GM18868 (cell line): ENCODE results near the gene CKAP2L.

Source experiments
- ATAC-seq: cut with Tn5 transposase; IDR thresholded peaks from one replicate; pipeline ENCODE4 v1.9.1; 2021; ENCODE audit warnings: mild to moderate bottlenecking, moderate library complexity; ENCODE audit not compliant: unreplicated experiment

CKAP2L gene

GRCh38 chr2:112767693-112768330 is 3.4 kb upstream of the CKAP2L start:
- no peak for ATAC-seq

GRCh38 chr2:112765251-112765650 is 842 bp upstream of the CKAP2L start:
- ATAC-seq: no peak

- no peak for ATAC-seq
Observed at GRCh38 chr2:112762276-112762675, 2.1 kb downstream of the CKAP2L start.

- ATAC-seq: no peak
Observed at GRCh38 chr2:112760149-112760548, 4.3 kb downstream of the CKAP2L start.

- no peak for ATAC-seq
Observed at GRCh38 chr2:112758711-112759110, 5.7 kb downstream of the CKAP2L start.

- no peak for ATAC-seq
Observed at GRCh38 chr2:112757265-112757664, 7.1 kb downstream of the CKAP2L start.

GRCh38 chr2:112756207-112756606 is 8.2 kb downstream of the CKAP2L start:
- no peak for ATAC-seq

GRCh38 chr2:112755444-112755843 is 9.0 kb downstream of the CKAP2L start:
- ATAC-seq: no peak

GRCh38 chr2:112754564-112754963 is 9.8 kb downstream of the CKAP2L start:
- no peak for ATAC-seq

- ATAC-seq: no peak
Observed at GRCh38 chr2:112752667-112753066, 11.7 kb downstream of the CKAP2L start.

- ATAC-seq: no peak
Observed at GRCh38 chr2:112751451-112752197, 12.8 kb downstream of the CKAP2L start.

- no peak for ATAC-seq
Observed at GRCh38 chr2:112750560-112750843, 13.9 kb downstream of the CKAP2L start.

GRCh38 chr2:112749755-112750559 is 14.5 kb downstream of the CKAP2L start:
- ATAC-seq: peak; percentile 75

GRCh38 chr2:112740527-112740926 is 23.9 kb downstream of the CKAP2L start:
- no peak for ATAC-seq

GRCh38 chr2:112737542-112738232 is 26.7 kb downstream of the CKAP2L start:
- no peak for ATAC-seq

- ATAC-seq: no peak
Observed at GRCh38 chr2:112733871-112734270, 30.5 kb downstream of the CKAP2L start.

- no peak for ATAC-seq
Observed at GRCh38 chr2:112733456-112733855, 31.0 kb downstream of the CKAP2L start.

- no peak for ATAC-seq
Observed at GRCh38 chr2:112731479-112731878, 32.9 kb downstream of the CKAP2L start.

- no peak for ATAC-seq
Observed at GRCh38 chr2:112730791-112731190, 33.6 kb downstream of the CKAP2L start.

- no peak for ATAC-seq
Observed at GRCh38 chr2:112730216-112730615, 34.2 kb downstream of the CKAP2L start.

GRCh38 chr2:112728378-112729175 is 35.8 kb downstream of the CKAP2L start:
- no peak for ATAC-seq
